Esophagus squamous epithelium (tissue), 5 donors: Measurements from ENCODE around the gene TBX10. TPM values are rescaled to one million over a fixed set of nuclear protein-coding genes. Genes with fewer than 3 reads are reported as not detected.
"Not testable (repeated sequence)": the region's sequence is repeated elsewhere in the genome, so short reads cannot be mapped to it uniquely, and the experiment has no call there.

Source experiments
- DNase-seq: peaks from one replicate; lab custom pipeline; 2025; lab: John Stamatoyannopoulos, UW
- H3K27ac ChIP-seq, 4 donors: fragments of 200-600 bp; sonication (generic); one replicate each; pipeline ENCODE4 v1.5.1; 2016 to 2019; ENCODE audit warnings: mild to moderate bottlenecking in 1 of 4
- H3K27me3 ChIP-seq, 4 donors: fragments of 200-600 bp; sonication (generic); 1 replicate in 3 of 4; 2 replicates in 1 of 4; pipeline versions ENCODE4 v1.5.1 to v1.6.0; 2017 to 2021; ENCODE audit warnings: antibody characterized with exemption in 1 of 4
- H3K36me3 ChIP-seq, 3 donors: fragments of 200-600 bp; sonication (generic); one replicate each; pipeline ENCODE4 v1.5.1; 2016 to 2019
- H3K4me1 ChIP-seq, 3 donors: fragments of 200-600 bp; sonication (generic); one replicate each; pipeline ENCODE4 v1.5.1; 2017 to 2019
- H3K4me3 ChIP-seq, 4 donors: fragments of 200-600 bp; sonication (generic); 1 replicate in 3 of 4; 2 replicates in 1 of 4; pipeline ENCODE4 v1.5.1; 2016 to 2019; ENCODE audit warnings: mild to moderate bottlenecking in 2 of 4, moderate library complexity in 1 of 4
- H3K9me3 ChIP-seq, 3 donors: fragments of 200-600 bp; sonication (generic); one replicate each; pipeline ENCODE4 v1.5.1; 2016 to 2019
- CTCF ChIP-seq, 6 experiments: fragments of 450-650 bp in 4 of 6; fragments of 200-600 bp in 2 of 6; sonication (generic) in 2 of 6; IDR thresholded peaks; one replicate each; pipeline ENCODE4 v1.5.1; 2016 to 2019; ENCODE audit warnings: antibody characterized with exemption in 6 of 6, mild to moderate bottlenecking in 4 of 6, moderate library complexity in 4 of 6
- POLR2A ChIP-seq, 4 donors: fragments of 450-650 bp; IDR thresholded peaks; one replicate each; pipeline ENCODE4 v1.6.1; 2017; ENCODE audit warnings: antibody characterized with exemption in 4 of 4, mild to moderate bottlenecking in 4 of 4, moderate library complexity in 3 of 4
- WGBS, 2 donors: methylation state at CpG; one replicate each; pipeline ENCODE4 v1.1.5; 2018; 5-methylcytosine and 5-hydroxymethylcytosine counted together
- intact Hi-C: fragments of 100-400 bp; cut with DNase I; formaldehyde crosslinking; loops from one replicate; pipeline ENCODE4 v1.15.0; 2022
- total RNA-seq, 4 donors: library from RNA; depleted of rRNA; stranded (reverse); fragments of >200 nt; gene quantifications; one replicate each; pipeline ENCODE4 v1.1.0, GENCODE V29; 2016
- donor health status: DM: yes; HTN: yes; CAD: no.

The TBX10 gene
- total RNA-seq, 4 donors from 2014 or later: not detected

- DNase-seq: no peak
- no peaks in the 10 kb centered on the region for H3K9me3 ChIP-seq
- WGBS, 2 donors: 54 to 65% methylated on average over 7 to 9 of the region's 11 CpGs
- no peak overlapping the region for H3K4me3 ChIP-seq
- intact Hi-C loops: no loop called here
- H3K27me3 ChIP-seq: no peaks in the 10 kb centered on the region
- peaks cover 6 to 23% (median 18%) of the 10 kb centered on the region in 3 donors for H3K36me3 ChIP-seq
- peaks cover 13 to 42% (median 17%) of the 10 kb centered on the region in 3 donors for H3K4me1 ChIP-seq
- TF ChIP-seq POLR2A (IDR thresholded peaks at IDR 0.05) (no peak), CTCF (IDR thresholded peaks at IDR 0.05) (peak in 1 of 6 experiments; percentile 11)
- H3K27ac ChIP-seq: peak overlapping the region in 3 of 4 donors; percentile 2 to 97 (median 95)
Observed at GRCh38 chr11:67605231-67606011, 34.1 kb downstream of the TBX10 start.

GRCh38 chr11:67604815-67605214, 34.7 kb downstream of the TBX10 start:
- Histone ChIP-seq H3K27ac (peak overlapping the region in 1 of 4 donors; percentile 97), H3K4me1 (peaks cover 13 to 42% (median 17%) of the 10 kb centered on the region in 3 donors), H3K9me3 (no peaks in the 10 kb centered on the region), H3K27me3 (no peaks in the 10 kb centered on the region), H3K36me3 (peaks cover 5 to 17% (median 14%) of the 10 kb centered on the region in 3 donors), H3K4me3 (no peak overlapping the region)
- TF ChIP-seq CTCF (IDR thresholded peaks at IDR 0.05): no peak
- TF ChIP-seq POLR2A (IDR thresholded peaks at IDR 0.05): no peak
- 73 to 80% methylated on average over 1 to 2 of the region's 2 CpGs for WGBS, 2 donors
- intact Hi-C loops: no loop called here
- no peak for DNase-seq

GRCh38 chr11:67604119-67604518, 35.4 kb downstream of the TBX10 start:
- DNase-seq, H3K9me3 ChIP-seq, H3K36me3 ChIP-seq, H3K27me3 ChIP-seq, H3K4me3 ChIP-seq, H3K27ac ChIP-seq, intact Hi-C loops: not testable (repeated sequence)
- WGBS, 2 donors: 51 to 77% methylated on average over 2 of the region's 4 CpGs
- peaks cover 13 to 42% (median 17%) of the 10 kb centered on the region in 3 donors for H3K4me1 ChIP-seq

GRCh38 chr11:67601098-67601497, 38.5 kb downstream of the TBX10 start:
- H3K9me3 ChIP-seq: no peaks in the 10 kb centered on the region
- no peak for DNase-seq
- intact Hi-C loops: no loop called here
- peaks cover 2 to 19% (median 3%) of the 10 kb centered on the region in 3 donors for H3K4me1 ChIP-seq
- WGBS, 2 donors: 92 to 93% methylated on average over 7 of the region's 7 CpGs
- no peak for TF ChIP-seq CTCF (IDR thresholded peaks at IDR 0.05)
- no peak for TF ChIP-seq POLR2A (IDR thresholded peaks at IDR 0.05)
- H3K4me3 ChIP-seq: no peak overlapping the region
- no peak overlapping the region for H3K27ac ChIP-seq
- peaks cover 0 to 7% (median 0%) of the 10 kb centered on the region in 4 donors for H3K27me3 ChIP-seq
- H3K36me3 ChIP-seq: no peaks in the 10 kb centered on the region

GRCh38 chr11:67600324-67601029, 39.1 kb downstream of the TBX10 start:
- 49 to 66% methylated on average over 7 of the region's 7 CpGs for WGBS, 2 donors
- peaks cover 0 to 13% (median 0%) of the 10 kb centered on the region in 3 donors for H3K4me1 ChIP-seq
- H3K27me3 ChIP-seq: peaks cover 0 to 7% (median 0%) of the 10 kb centered on the region in 4 donors
- DNase-seq: no peak
- no peaks in the 10 kb centered on the region for H3K9me3 ChIP-seq
- H3K36me3 ChIP-seq: no peaks in the 10 kb centered on the region
- intact Hi-C loops: no loop called here
- H3K27ac ChIP-seq: no peak overlapping the region
- H3K4me3 ChIP-seq: no peak overlapping the region
- TF ChIP-seq CTCF (IDR thresholded peaks at IDR 0.05) (no peak), POLR2A (IDR thresholded peaks at IDR 0.05) (no peak)
